ENCODE measurements around the gene TAS2R40.
A peak's percentile ranks its signal among the peaks of the same experiment; 100 is the strongest.
"Not testable (repeated sequence)": the region's sequence is repeated elsewhere in the genome, so short reads cannot be mapped to it uniquely, and the experiment has no call there.

Gene TAS2R40

GRCh38 chr7:143205560-143206293 is 16.1 kb upstream of the TAS2R40 start:
- CTCF ChIA-PET = no interaction called here
- DNase-seq (ENCODE audit: low read depth, low spot score) = no peak
- H3K4me3 ChIP-seq (ENCODE audit: low read depth, low read length) = no peak overlapping the region
- no peak for TF ChIP-seq CTCF (IDR thresholded peaks at IDR 0.05; ENCODE audit: insufficient read depth, low read length, missing control alignments)
- POLR2A ChIA-PET = no interaction called here

GRCh38 chr7:143210541-143210940 is 11.3 kb upstream of the TAS2R40 start:
- no peak overlapping the region for H3K4me3 ChIP-seq (ENCODE audit: low read depth, low read length)
- ChIA-PET POLR2A (no interaction called here), CTCF (interaction anchor here (1.5 to 2.7 kb wide), 2 partner anchors 202 to 207 kb away, joined by 8 to 10 read pairs; no protein-coding TSS in a partner anchor)
- DNase-seq (ENCODE audit: low read depth, low spot score) = no peak
- no peak for TF ChIP-seq CTCF (IDR thresholded peaks at IDR 0.05; ENCODE audit: insufficient read depth, low read length, missing control alignments)

- CTCF ChIA-PET = interaction anchor here (1.1 to 11.2 kb wide), 4 partner anchors 206 to 341 kb away, joined by 5 to 885 read pairs (median 10); no protein-coding TSS in a partner anchor
These were observed 8.4 kb upstream of the TAS2R40 start for GRCh38 chr7:143213478-143213877.

GRCh38 chr7:143214789-143215679 is 6.8 kb upstream of the TAS2R40 start:
- POLR2A ChIA-PET = interaction anchor here (0.7 kb wide), 1 partner anchor 206 kb away, joined by 7 read pairs; no protein-coding TSS in a partner anchor
- TF ChIP-seq CTCF (IDR thresholded peaks at IDR 0.05; ENCODE audit: insufficient read depth, low read length, missing control alignments) = peak; percentile 93
- DNase-seq (ENCODE audit: low read depth, low spot score) = peak; percentile 62
- no peak overlapping the region for H3K4me3 ChIP-seq (ENCODE audit: low read depth, low read length)
- CTCF ChIA-PET = interaction anchor here (0.6 to 11.2 kb wide), 66 partner anchors 9 to 865 kb away, joined by 3 to 885 read pairs (median 4); partner anchors contain the start of gene TAS2R39

More at GRCh38 chr7:143213478-143213877, 8.4 kb upstream of the TAS2R40 start:
- H3K4me3 ChIP-seq (ENCODE audit: low read depth, low read length); DNase-seq (ENCODE audit: low read depth, low spot score); POLR2A ChIA-PET: not testable (repeated sequence)

- CTCF ChIA-PET = interaction anchor here (1.0 to 11.2 kb wide), 18 partner anchors 8 to 832 kb away, joined by 3 to 885 read pairs (median 7); no protein-coding TSS in a partner anchor
- H3K4me3 ChIP-seq (ENCODE audit: low read depth, low read length) = no peak overlapping the region
- no peak for TF ChIP-seq CTCF (IDR thresholded peaks at IDR 0.05; ENCODE audit: insufficient read depth, low read length, missing control alignments)
- DNase-seq (ENCODE audit: low read depth, low spot score) = peak; percentile 23
- POLR2A ChIA-PET = no interaction called here
These were observed 5.7 kb upstream of the TAS2R40 start for GRCh38 chr7:143216151-143216550.

GRCh38 chr7:143216686-143217085 is 5.2 kb upstream of the TAS2R40 start:
- ChIA-PET CTCF (interaction anchor here (1.5 to 11.2 kb wide), 8 partner anchors 7 to 351 kb away, joined by 7 to 885 read pairs (median 22); no protein-coding TSS in a partner anchor), POLR2A (no interaction called here)
- no peak for DNase-seq (ENCODE audit: low read depth, low spot score)
- TF ChIP-seq CTCF (IDR thresholded peaks at IDR 0.05; ENCODE audit: insufficient read depth, low read length, missing control alignments) = no peak
- no peak overlapping the region for H3K4me3 ChIP-seq (ENCODE audit: low read depth, low read length)

All from AG04449 (cell line).